Stimulated activated naive CD8-positive, alpha-beta T cell treated with anti-CD3 and anti-CD28 coated beads, Interleukin-15, Interleukin-2, amounts not matched to agents 100 ng/mL and 50 ng/mL, for 24 hours (primary cell): ENCODE data around the gene MPDZ.

ENCODE experiments used
- H3K27ac Mint-ChIP-seq: one replicate; pipeline ENCODE4 v1.8.0; 2021; ENCODE audit warnings: mild to moderate bottlenecking, mixed read lengths
- H3K27me3 Mint-ChIP-seq: one replicate; pipeline ENCODE4 v1.8.0; 2021; ENCODE audit warnings: mixed read lengths
- H3K36me3 Mint-ChIP-seq: one replicate; pipeline ENCODE4 v1.8.0; 2021; ENCODE audit warnings: low read depth, mixed read lengths
- H3K4me1 Mint-ChIP-seq: one replicate; pipeline ENCODE4 v1.8.0; 2021; ENCODE audit warnings: low read depth, mixed read lengths
- H3K4me3 Mint-ChIP-seq: one replicate; pipeline ENCODE4 v1.8.0; 2021; ENCODE audit warnings: mild to moderate bottlenecking, mixed read lengths
- H3K9me3 Mint-ChIP-seq: one replicate; pipeline ENCODE4 v1.8.0; 2021; ENCODE audit warnings: mixed read lengths

The MPDZ gene

GRCh38 chr9:13279284-13280141 is at the start of gene MPDZ:
Gene MPDZ (minus strand): TSS chr9:13279692. CDS start chr9:13250315, 29,377 bp downstream.
- Mint-ChIP-seq H3K27me3 (peaks cover 35% of the 10 kb centered on the region), H3K4me3 (no peak within 1 kb of the TSS), H3K36me3 (peaks cover 3% of the 10 kb centered on the region), H3K4me1 (peaks cover 4% of the 10 kb centered on the region), H3K9me3 (peaks cover 9% of the 10 kb centered on the region), H3K27ac (no peak within 1 kb of the TSS)

DNA sequence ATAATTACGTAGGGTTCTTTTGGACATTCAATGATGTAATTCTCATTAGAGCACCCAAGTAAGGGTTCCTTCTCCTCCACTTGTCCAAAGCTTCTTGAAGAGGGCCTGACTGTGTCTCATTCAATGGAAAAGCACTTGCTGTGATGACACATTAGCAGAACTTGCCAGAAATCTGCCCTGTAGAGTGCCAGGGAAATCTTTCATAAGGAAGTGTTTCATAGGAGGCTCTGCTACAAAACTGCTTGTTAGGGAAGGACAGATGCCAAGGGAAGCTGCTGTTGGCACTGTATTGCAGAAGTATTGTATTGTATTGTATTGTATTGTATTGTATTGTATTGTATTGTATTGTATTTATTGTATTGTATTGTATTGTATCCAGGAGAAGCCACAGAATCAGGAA is 45.5 kb upstream of the MPDZ start:
- Mint-ChIP-seq H3K27ac (no peak overlapping the region), H3K36me3 (no peaks in the 10 kb centered on the region), H3K4me3 (no peak overlapping the region), H3K4me1 (no peaks in the 10 kb centered on the region), H3K27me3 (no peaks in the 10 kb centered on the region), H3K9me3 (peaks cover under 1% of the 10 kb centered on the region)

GRCh38 chr9:13322828-13323550 is 43.5 kb upstream of the MPDZ start:
- Mint-ChIP-seq H3K27ac (no peak overlapping the region), H3K4me1 (no peaks in the 10 kb centered on the region)

DNA sequence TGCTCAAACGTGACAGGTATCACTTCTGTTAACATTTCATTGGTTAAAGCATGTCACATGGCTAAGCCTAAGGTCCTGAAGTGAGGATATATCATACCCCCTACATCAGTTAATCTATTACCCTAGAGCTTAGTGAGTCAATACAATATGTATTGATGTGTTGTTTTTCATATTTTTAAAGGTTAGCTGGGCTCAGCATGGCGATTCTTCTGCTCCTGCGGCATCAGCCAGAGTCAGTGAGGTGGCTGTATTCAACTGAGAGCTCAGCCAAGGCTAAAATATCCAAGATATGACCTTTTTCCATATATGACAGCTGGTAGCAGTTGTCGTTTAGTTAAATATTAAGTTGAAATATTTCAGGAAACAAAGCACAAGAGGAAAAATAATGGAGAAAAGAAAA is 38.5 kb upstream of the MPDZ start:
- H3K36me3 Mint-ChIP-seq: no peaks in the 10 kb centered on the region
- no peak overlapping the region for H3K27ac Mint-ChIP-seq
- no peaks in the 10 kb centered on the region for H3K4me1 Mint-ChIP-seq
- no peaks in the 10 kb centered on the region for H3K27me3 Mint-ChIP-seq
- peaks cover 11% of the 10 kb centered on the region for H3K9me3 Mint-ChIP-seq
- H3K4me3 Mint-ChIP-seq: no peak overlapping the region

More at GRCh38 chr9:13322828-13323550, 43.5 kb upstream of the MPDZ start:
- Mint-ChIP-seq H3K9me3 (peaks cover 8% of the 10 kb centered on the region), H3K4me3 (no peak overlapping the region), H3K36me3 (no peaks in the 10 kb centered on the region), H3K27me3 (no peaks in the 10 kb centered on the region)

DNA sequence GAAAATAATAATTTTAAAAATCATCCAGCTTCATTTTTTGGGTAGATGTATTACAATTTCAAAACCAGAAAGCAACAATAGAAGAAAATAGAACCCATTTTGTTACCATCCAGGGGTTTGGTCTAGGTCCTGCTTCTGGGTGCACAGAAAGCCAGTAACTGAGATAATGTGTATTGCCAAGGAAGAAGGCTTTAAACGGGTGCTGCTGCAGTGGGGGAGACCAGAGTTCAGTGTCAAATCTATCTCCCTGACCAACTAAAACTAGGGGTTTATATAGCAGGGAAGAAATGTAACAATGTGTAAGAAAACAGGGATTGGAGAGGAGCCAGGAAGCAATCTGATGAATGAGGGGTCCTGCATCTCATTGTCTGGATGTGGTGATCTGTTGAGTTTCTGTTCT is 17.5 kb upstream of the MPDZ start:
- no peaks in the 10 kb centered on the region for H3K27me3 Mint-ChIP-seq
- peaks cover 11% of the 10 kb centered on the region for H3K9me3 Mint-ChIP-seq
- H3K36me3 Mint-ChIP-seq: no peaks in the 10 kb centered on the region
- no peak overlapping the region for H3K27ac Mint-ChIP-seq
- no peak overlapping the region for H3K4me3 Mint-ChIP-seq
- no peaks in the 10 kb centered on the region for H3K4me1 Mint-ChIP-seq

- Mint-ChIP-seq H3K27me3 (no peaks in the 10 kb centered on the region), H3K36me3 (no peaks in the 10 kb centered on the region), H3K27ac (no peak overlapping the region), H3K4me1 (no peaks in the 10 kb centered on the region), H3K4me3 (no peak overlapping the region), H3K9me3 (peaks cover 11% of the 10 kb centered on the region)
These were observed 16.1 kb upstream of the MPDZ start for GRCh38 chr9:13295556-13295955.

GRCh38 chr9:13292782-13293181 is 13.3 kb upstream of the MPDZ start:
- H3K27ac Mint-ChIP-seq: no peak overlapping the region
- H3K9me3 Mint-ChIP-seq: peaks cover 11% of the 10 kb centered on the region
- H3K4me3 Mint-ChIP-seq: no peak overlapping the region
- H3K36me3 Mint-ChIP-seq: no peaks in the 10 kb centered on the region
- no peaks in the 10 kb centered on the region for H3K4me1 Mint-ChIP-seq
- H3K27me3 Mint-ChIP-seq: no peaks in the 10 kb centered on the region

DNA sequence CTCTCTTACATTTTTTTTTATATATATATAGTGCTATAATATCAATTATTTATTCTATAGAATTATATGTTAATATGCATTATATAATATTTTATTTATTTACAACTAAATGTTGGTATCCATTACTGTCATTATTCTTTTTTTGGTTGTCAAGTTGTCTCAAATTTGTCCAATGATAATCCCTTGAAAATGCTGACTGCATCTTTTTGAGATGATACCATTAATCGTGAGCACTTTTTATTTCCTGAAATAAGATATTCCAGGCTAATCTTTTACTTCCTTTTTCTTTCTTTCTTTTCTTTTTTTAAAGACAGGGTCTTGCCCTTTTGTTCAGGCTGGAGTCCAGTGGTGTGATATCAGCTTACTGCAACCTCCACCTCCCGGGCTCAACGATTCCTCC is 12.7 kb upstream of the MPDZ start:
- H3K27me3 Mint-ChIP-seq: no peaks in the 10 kb centered on the region
- H3K9me3 Mint-ChIP-seq: peaks cover 11% of the 10 kb centered on the region
- H3K27ac Mint-ChIP-seq: no peak overlapping the region
- H3K4me1 Mint-ChIP-seq: no peaks in the 10 kb centered on the region
- no peaks in the 10 kb centered on the region for H3K36me3 Mint-ChIP-seq
- no peak overlapping the region for H3K4me3 Mint-ChIP-seq

DNA sequence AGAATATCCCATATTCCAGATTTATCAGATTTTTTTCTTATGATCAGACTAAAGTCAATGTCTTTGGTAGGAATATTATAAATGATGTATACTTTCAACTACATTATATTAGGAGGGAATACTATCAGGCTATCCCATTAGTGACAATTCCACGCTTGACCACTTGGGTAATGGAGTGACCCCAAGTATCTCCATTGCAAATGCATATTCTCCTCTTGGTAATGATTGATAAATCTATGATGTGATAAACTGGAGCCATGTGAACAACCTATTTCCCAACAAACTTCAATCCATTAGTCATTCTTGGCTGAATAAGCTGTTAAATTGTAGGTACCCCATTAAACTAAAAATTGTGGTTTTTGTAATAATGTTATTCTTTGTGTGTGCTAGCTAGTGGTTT is 12.2 kb upstream of the MPDZ start:
- peaks cover 8% of the 10 kb centered on the region for H3K9me3 Mint-ChIP-seq
- H3K36me3 Mint-ChIP-seq: no peaks in the 10 kb centered on the region
- no peaks in the 10 kb centered on the region for H3K27me3 Mint-ChIP-seq
- no peaks in the 10 kb centered on the region for H3K4me1 Mint-ChIP-seq
- no peak overlapping the region for H3K4me3 Mint-ChIP-seq
- no peak overlapping the region for H3K27ac Mint-ChIP-seq

DNA sequence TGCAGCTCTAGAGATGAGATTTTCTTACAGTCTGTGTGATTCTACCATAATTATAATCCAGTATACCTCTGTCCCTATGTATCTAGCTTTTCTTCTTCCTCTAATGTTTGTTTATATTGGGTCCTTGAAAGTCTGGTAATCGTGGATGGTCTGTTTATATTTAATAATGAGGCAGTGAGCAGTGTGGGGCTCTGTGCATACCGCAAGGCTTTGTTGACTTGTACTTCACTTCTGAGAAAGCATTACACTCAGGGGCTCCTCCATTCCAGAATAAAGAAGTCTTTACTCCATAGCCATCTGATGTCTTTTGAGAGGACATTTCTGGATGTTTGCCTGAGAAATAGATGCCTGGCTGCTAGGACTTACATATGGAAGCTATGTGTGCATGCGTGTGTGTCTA is 4.5 kb upstream of the MPDZ start:
- peaks cover 11% of the 10 kb centered on the region for H3K9me3 Mint-ChIP-seq
- H3K27me3 Mint-ChIP-seq: peaks cover 14% of the 10 kb centered on the region
- H3K4me1 Mint-ChIP-seq: no peaks in the 10 kb centered on the region
- H3K36me3 Mint-ChIP-seq: no peaks in the 10 kb centered on the region
- no peak overlapping the region for H3K27ac Mint-ChIP-seq
- H3K4me3 Mint-ChIP-seq: no peak overlapping the region

GRCh38 chr9:13282998-13283397 is 3.5 kb upstream of the MPDZ start:
- Mint-ChIP-seq H3K9me3 (peaks cover 7% of the 10 kb centered on the region), H3K36me3 (no peaks in the 10 kb centered on the region), H3K27me3 (peaks cover 18% of the 10 kb centered on the region)

DNA sequence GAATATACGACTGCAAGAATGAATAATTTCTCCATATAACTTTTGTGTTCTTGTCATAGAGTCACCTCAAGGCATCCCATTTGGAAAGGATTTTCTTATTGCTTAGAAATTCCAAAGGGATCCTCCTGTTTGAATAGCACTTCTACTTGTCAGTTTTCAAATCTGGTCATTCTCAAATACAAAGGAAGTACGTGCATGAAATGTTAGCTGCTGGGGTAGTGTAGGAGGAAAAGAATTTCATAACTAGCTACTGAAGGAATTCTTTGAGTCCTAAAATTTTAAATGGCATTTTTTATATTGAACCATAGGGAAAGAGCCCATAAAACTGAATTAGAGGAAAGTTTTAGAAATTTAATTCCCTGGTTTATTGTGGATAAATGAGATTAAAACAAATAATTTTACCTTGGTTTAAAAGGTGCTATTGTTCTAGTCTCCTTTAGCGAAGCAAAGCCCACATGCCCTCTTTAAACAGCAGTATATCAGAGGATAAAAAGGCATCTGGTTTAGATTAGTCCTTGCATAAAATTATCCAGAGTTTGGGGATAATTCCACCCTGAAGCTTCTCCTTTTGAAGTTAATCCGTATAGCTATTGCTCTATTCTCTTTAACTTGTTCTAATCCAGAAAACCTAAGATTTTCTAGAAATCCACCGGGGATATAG is 2.0 kb upstream of the MPDZ start:
- peaks cover 4% of the 10 kb centered on the region for H3K4me1 Mint-ChIP-seq

More at GRCh38 chr9:13282998-13283397, 3.5 kb upstream of the MPDZ start:
- H3K4me1 Mint-ChIP-seq: peaks cover 4% of the 10 kb centered on the region
- no peak overlapping the region for H3K27ac Mint-ChIP-seq
- no peak overlapping the region for H3K4me3 Mint-ChIP-seq

GRCh38 chr9:13278368-13279246 is 885 bp downstream of the MPDZ start:
- Mint-ChIP-seq H3K4me3 (peak overlapping the region; percentile 23), H3K27ac (no peak overlapping the region), H3K4me1 (peaks cover 4% of the 10 kb centered on the region), H3K36me3 (peaks cover 3% of the 10 kb centered on the region), H3K27me3 (peaks cover 35% of the 10 kb centered on the region), H3K9me3 (peaks cover 9% of the 10 kb centered on the region)

More for the DNA sequence above, 2.0 kb upstream of the MPDZ start:
- H3K9me3 Mint-ChIP-seq: peaks cover 7% of the 10 kb centered on the region
- peaks cover 3% of the 10 kb centered on the region for H3K36me3 Mint-ChIP-seq
- no peak overlapping the region for H3K27ac Mint-ChIP-seq
- H3K27me3 Mint-ChIP-seq: peaks cover 27% of the 10 kb centered on the region
- no peak overlapping the region for H3K4me3 Mint-ChIP-seq

- H3K9me3 Mint-ChIP-seq: peaks cover 9% of the 10 kb centered on the region
- no peak overlapping the region for H3K27ac Mint-ChIP-seq
- H3K4me3 Mint-ChIP-seq: no peak overlapping the region
- peaks cover 4% of the 10 kb centered on the region for H3K4me1 Mint-ChIP-seq
- peaks cover 35% of the 10 kb centered on the region for H3K27me3 Mint-ChIP-seq
- H3K36me3 Mint-ChIP-seq: peaks cover 3% of the 10 kb centered on the region
These were observed 1.5 kb downstream of the MPDZ start for GRCh38 chr9:13278023-13278367.
